ENCODE data around the gene MRPS22. TPM values are rescaled to one million over a fixed set of nuclear protein-coding genes. Genes with fewer than 3 reads are reported as not detected.

The MRPS22 gene
- total RNA-seq, 4 donors from 2014 or later = 40.1 to 60.9 (median 48.6) TPM

GRCh38 chr3:139355476-139355875 is 11.7 kb downstream of the MRPS22 start:
- 83 to 84% methylated on average over 4 of the region's 4 CpGs for WGBS, 2 donors
- Histone ChIP-seq H3K4me3 (replicated peaks in 1 of 3) (no peak overlapping the region), H3K4me1 (peaks cover 12% of the 10 kb centered on the region in 2 donors), H3K9me3 (no peaks in the 10 kb centered on the region), H3K27me3 (no peaks in the 10 kb centered on the region), H3K27ac (no peak overlapping the region), H3K36me3 (peaks cover 47 to 78% of the 10 kb centered on the region in 2 donors)
- no peak for DNase-seq
- intact Hi-C loops (cut with DNase I) = no loop called here
- TF ChIP-seq CTCF (IDR thresholded peaks at IDR 0.05) (no peak), POLR2A (IDR thresholded peaks at IDR 0.05) (no peak)

- intact Hi-C loops (cut with DNase I) = no loop called here
- Histone ChIP-seq H3K4me3 (replicated peaks in 1 of 3) (no peak overlapping the region), H3K9me3 (no peaks in the 10 kb centered on the region), H3K4me1 (peaks cover 12% of the 10 kb centered on the region in 2 donors), H3K27ac (no peak overlapping the region), H3K27me3 (no peaks in the 10 kb centered on the region), H3K36me3 (peaks cover 47 to 81% of the 10 kb centered on the region in 2 donors)
- DNase-seq = no peak
- whole genome bisulfite sequencing, 2 donors = 50 to 53% methylated on average over 1 of the region's 1 CpG
- TF ChIP-seq CTCF (IDR thresholded peaks at IDR 0.05) (no peak), POLR2A (IDR thresholded peaks at IDR 0.05) (no peak)
Observed at GRCh38 chr3:139355891-139356290, 12.1 kb downstream of the MRPS22 start.

GRCh38 chr3:139357899-139358298 is 14.1 kb downstream of the MRPS22 start:
- Histone ChIP-seq H3K9me3 (no peaks in the 10 kb centered on the region), H3K4me3 (replicated peaks in 1 of 3) (no peak overlapping the region), H3K36me3 (peaks cover 50 to 84% of the 10 kb centered on the region in 2 donors), H3K27ac (peak overlapping the region in 1 of 3 donors; percentile 3), H3K27me3 (no peaks in the 10 kb centered on the region), H3K4me1 (peaks cover 12% of the 10 kb centered on the region in 2 donors)
- no peak for DNase-seq
- TF ChIP-seq CTCF (IDR thresholded peaks at IDR 0.05) = no peak
- no peak for TF ChIP-seq POLR2A (IDR thresholded peaks at IDR 0.05)
- intact Hi-C loops (cut with DNase I) = no loop called here
- 91 to 95% methylated on average over 4 of the region's 4 CpGs for WGBS, 2 donors

GRCh38 chr3:139358841-139359562 is 15.2 kb downstream of the MRPS22 start:
- H3K27me3 ChIP-seq = no peaks in the 10 kb centered on the region
- no peaks in the 10 kb centered on the region for H3K9me3 ChIP-seq
- DNase-seq = peak; percentile 48 to 55
- intact Hi-C loops (cut with DNase I) = no loop called here
- H3K36me3 ChIP-seq = peaks cover 61 to 87% of the 10 kb centered on the region in 2 donors
- TF ChIP-seq CTCF (IDR thresholded peaks at IDR 0.05) (no peak), POLR2A (IDR thresholded peaks at IDR 0.05) (no peak)
- peaks cover 12% of the 10 kb centered on the region in 2 donors for H3K4me1 ChIP-seq
- no peak overlapping the region for H3K4me3 ChIP-seq (replicated peaks in 1 of 3)
- WGBS, 2 donors = 36 to 49% methylated on average over 3 of the region's 3 CpGs
- H3K27ac ChIP-seq = peak overlapping the region in 2 of 3 donors; percentile 0 to 70

GRCh38 chr3:139361276-139361675 is 17.5 kb downstream of the MRPS22 start:
- DNase-seq = no peak
- H3K27ac ChIP-seq = no peak overlapping the region
- peaks cover 73 to 78% of the 10 kb centered on the region in 2 donors for H3K36me3 ChIP-seq
- no peak for TF ChIP-seq CTCF (IDR thresholded peaks at IDR 0.05)
- TF ChIP-seq POLR2A (IDR thresholded peaks at IDR 0.05) = no peak
- WGBS, 2 donors = 94 to 96% methylated on average over 2 of the region's 2 CpGs
- peaks cover 12% of the 10 kb centered on the region in 2 donors for H3K4me1 ChIP-seq
- H3K9me3 ChIP-seq = no peaks in the 10 kb centered on the region
- intact Hi-C loops (cut with DNase I) = no loop called here
- H3K27me3 ChIP-seq = no peaks in the 10 kb centered on the region
- no peak overlapping the region for H3K4me3 ChIP-seq (replicated peaks in 1 of 3)

All from thyroid gland (tissue), 4 donors.